Fibroblast of lung (primary cell): Measurements from ENCODE around the gene CLCNKB.

ENCODE experiments used
- EZH2 ChIP-seq: IDR thresholded peaks from 2 replicates; pipeline ENCODE4 v1.5.1; 2012; ENCODE audit warnings: low read length, control low read depth, mild to moderate bottlenecking; ENCODE audit errors: missing control alignments
- TF ChIP-seq, protein P1 (sequence below), 2 donors: IDR thresholded peaks in 1 of 2; conservative IDR thresholded peaks in 1 of 2; 1 replicate in 1 of 2; 2 replicates in 1 of 2; pipeline ENCODE4 v1.5.1; 2011 to 2012; ENCODE audit warnings: low read length in 2 of 2, control low read depth in 1 of 2, inconsistent platforms in 1 of 2, low read depth in 1 of 2, mild to moderate bottlenecking in 1 of 2

DNA sequence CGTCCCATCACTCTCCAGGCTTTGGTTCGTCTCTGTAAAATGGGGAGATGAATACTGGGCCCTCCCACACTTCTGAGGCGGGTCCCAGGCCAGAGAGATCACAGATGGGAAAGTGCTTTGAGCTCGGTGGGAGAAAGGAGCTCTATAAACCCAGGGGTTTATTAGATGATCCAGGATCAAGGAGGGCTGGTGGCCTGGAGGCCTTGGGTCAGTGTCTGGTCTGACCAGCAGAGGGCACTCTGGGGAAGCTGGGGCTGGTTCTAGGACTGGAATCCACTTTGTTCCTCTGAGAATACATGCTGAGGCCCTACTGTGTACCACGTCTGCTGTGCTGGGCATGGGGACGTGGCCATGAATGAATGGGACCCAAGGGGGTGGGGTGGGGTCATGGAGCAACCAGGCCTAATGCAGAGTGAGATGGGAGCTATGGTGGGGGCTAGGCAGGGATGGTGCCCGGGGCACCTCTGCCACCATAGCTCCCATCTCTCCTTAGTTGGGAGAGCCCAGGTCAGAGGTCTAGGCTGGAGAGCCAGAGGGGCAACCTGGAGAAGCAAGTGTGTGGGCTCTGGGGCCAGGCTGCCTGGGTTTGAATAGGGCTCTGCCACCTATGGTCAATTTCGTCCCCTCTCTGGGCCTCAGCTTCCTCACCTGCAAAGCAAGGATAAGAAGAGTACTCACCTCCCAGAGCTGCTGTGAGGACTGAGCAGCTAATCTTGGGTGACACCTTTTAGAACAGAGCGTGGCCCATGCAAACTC is 38.9 kb downstream of the CLCNKB start:
- TF ChIP-seq, protein P1, sequence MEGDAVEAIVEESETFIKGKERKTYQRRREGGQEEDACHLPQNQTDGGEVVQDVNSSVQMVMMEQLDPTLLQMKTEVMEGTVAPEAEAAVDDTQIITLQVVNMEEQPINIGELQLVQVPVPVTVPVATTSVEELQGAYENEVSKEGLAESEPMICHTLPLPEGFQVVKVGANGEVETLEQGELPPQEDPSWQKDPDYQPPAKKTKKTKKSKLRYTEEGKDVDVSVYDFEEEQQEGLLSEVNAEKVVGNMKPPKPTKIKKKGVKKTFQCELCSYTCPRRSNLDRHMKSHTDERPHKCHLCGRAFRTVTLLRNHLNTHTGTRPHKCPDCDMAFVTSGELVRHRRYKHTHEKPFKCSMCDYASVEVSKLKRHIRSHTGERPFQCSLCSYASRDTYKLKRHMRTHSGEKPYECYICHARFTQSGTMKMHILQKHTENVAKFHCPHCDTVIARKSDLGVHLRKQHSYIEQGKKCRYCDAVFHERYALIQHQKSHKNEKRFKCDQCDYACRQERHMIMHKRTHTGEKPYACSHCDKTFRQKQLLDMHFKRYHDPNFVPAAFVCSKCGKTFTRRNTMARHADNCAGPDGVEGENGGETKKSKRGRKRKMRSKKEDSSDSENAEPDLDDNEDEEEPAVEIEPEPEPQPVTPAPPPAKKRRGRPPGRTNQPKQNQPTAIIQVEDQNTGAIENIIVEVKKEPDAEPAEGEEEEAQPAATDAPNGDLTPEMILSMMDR (conservative IDR thresholded peaks at IDR 0.05 in 1 of 2, IDR thresholded peaks at IDR 0.05 in 1 of 2; ENCODE audit: low read depth in 1 of 2, low read length in 2 of 2) = peak; percentile 94
- no peak for TF ChIP-seq EZH2
